NCI-H2196 treated with DMSO at 0.1 percent for 48 hours (cell line): ENCODE results near the gene GARIN1A.

Experiments used
- DNase-seq: peaks from one replicate; lab custom pipeline; 2025; ENCODE audit not compliant: unreplicated experiment; lab: John Stamatoyannopoulos, UW

The GARIN1A gene

DNA sequence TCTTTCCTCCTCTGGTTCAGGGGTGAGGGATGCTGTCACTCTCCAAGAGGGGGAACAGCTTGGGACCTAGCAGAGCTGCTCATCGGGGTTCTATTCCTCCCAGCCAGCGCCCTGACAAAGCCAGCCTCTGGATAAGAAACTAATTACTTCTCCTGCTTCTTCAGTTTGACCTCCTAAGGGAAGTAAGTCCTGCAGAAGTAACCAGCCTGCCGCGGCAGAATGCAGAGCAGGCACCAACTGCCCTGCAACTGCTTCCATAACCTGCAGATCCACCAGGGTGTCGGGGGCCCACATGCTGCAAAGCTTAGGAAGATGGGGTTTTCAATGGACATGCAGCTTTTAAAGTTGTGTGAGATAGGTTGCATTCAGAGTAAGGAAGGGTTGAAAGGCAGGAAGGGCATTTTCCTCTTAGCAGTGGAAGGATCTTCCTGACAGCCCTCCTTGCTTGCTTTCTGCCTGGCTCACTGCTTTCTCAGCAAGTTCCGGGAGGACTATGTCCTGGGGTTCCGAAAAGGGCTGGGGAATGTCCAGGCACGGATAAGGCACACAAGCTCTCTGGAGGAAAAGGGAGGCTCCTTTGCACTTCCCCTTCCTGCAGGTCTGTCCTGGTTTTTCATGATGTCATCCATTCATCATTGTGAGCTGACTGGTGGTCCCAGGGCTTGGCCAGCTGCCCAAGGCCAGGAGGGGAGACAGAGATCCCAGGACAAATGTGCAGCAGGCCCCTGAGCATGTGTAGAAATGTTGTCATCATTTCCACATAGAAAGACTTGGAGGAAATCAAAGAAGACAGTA lies 42.8 kb downstream of the GARIN1A start:
- no peak for DNase-seq

- no peak for DNase-seq
Measured at GRCh38 chr7:128718967-128719642, 47.0 kb downstream of the GARIN1A start.

GRCh38 chr7:128721376-128721775 lies 49.3 kb downstream of the GARIN1A start:
- DNase-seq: no peak
